Measurements from ENCODE around the gene HOXC6. TPM values are rescaled to one million over a fixed set of nuclear protein-coding genes. Genes with fewer than 3 reads are reported as not detected.

HOXC6 gene
- total and polyA plus RNA-seq, 2 of the 8 experiments (the other 6 are each of a cell fraction or from before 2014, with no cell fraction given): not detected

- ChIA-PET POLR2A (ENCODE audit: partially characterized antibody) (no interaction called here), CTCF (ENCODE audit: partially characterized antibody) (interaction anchor here (0.7 to 3.3 kb wide), 8 partner anchors 12 to 154 kb away, joined by 3 to 16 read pairs (median 6); partner anchors contain the start of genes HOXC4 and HOXC5)
- Histone ChIP-seq H3K23ac (ENCODE audit: insufficient read length) (no peak overlapping the region), H2BK5ac (ENCODE audit: low read depth, low read length) (no peak overlapping the region), H3K36me3 (ENCODE audit: control insufficient read depth in 2 of 4, insufficient read depth in 4 of 4, low read length in 3 of 4) (no peaks in the 10 kb centered on the region), H2AFZ (ENCODE audit: low read length) (no peak overlapping the region), H3K23me2 (ENCODE audit: low read depth, low read length) (no peaks in the 10 kb centered on the region; the same call in 1 of the 2 replicates), H3K14ac (ENCODE audit: insufficient read length) (no peak overlapping the region), H4K8ac (ENCODE audit: extremely low read depth, insufficient read depth, low read length) (no peak overlapping the region), H2BK15ac (ENCODE audit: low read length) (no peak overlapping the region), H4K91ac (replicated peaks; ENCODE audit: insufficient read length, low read length) (no peak overlapping the region), H3K18ac (ENCODE audit: extremely low read depth, low read length) (no peak overlapping the region), H3K79me1 (ENCODE audit: low read depth, low read length) (no peaks in the 10 kb centered on the region), H2BK20ac (ENCODE audit: low read length) (no peak overlapping the region), H3K27me3 (replicated peaks in 1 of 4; ENCODE audit: control insufficient read depth in 3 of 4, extremely low read depth in 1 of 4, insufficient read depth in 3 of 4, low read length in 3 of 4) (peaks cover 34 to 75% (median 59%) of the 10 kb centered on the region in 4 experiments), H3K9me3 (ENCODE audit: insufficient read depth in 2 of 2, low read depth in 1 of 2, low read length in 1 of 2) (no peaks in the 10 kb centered on the region), H2AK5ac (ENCODE audit: low read depth, low read length) (no peak overlapping the region), H4K20me1 (replicated peaks in 1 of 2; ENCODE audit: control insufficient read depth in 1 of 2, insufficient read depth in 2 of 2, low read length in 2 of 2) (no peaks in the 10 kb centered on the region), H2BK120ac (replicated peaks; ENCODE audit: low read depth, low read length) (no peak overlapping the region), H3K4me1 (replicated peaks in 1 of 4; ENCODE audit: control insufficient read depth in 3 of 4, insufficient read depth in 4 of 4, low read length in 3 of 4) (peaks cover 0 to 2% (median 0%) of the 10 kb centered on the region in 4 experiments; a peak in 2 of 7 replicates), H3K4ac (replicated peaks; ENCODE audit: insufficient read length, low read depth, low read length) (no peak overlapping the region), H3K56ac (replicated peaks; ENCODE audit: insufficient read length, low read depth, low read length) (no peak overlapping the region), H4K5ac (ENCODE audit: insufficient read length, low read depth, low read length) (no peak overlapping the region), H3K9ac (replicated peaks in 1 of 4; ENCODE audit: extremely low read depth in 1 of 4, low read depth in 3 of 4, low read length in 3 of 4) (no peak overlapping the region; a peak in 1 of 7 replicates), H3K4me3 (ENCODE audit: extremely low read depth in 1 of 4, insufficient read depth in 2 of 4, low read depth in 3 of 4, low read length in 4 of 4) (no peak overlapping the region), H3K79me2 (ENCODE audit: control insufficient read depth in 1 of 2, insufficient read depth in 2 of 2, low read length in 2 of 2) (no peaks in the 10 kb centered on the region), H3K27ac (ENCODE audit: low read depth, low read length) (no peak overlapping the region), H2BK12ac (ENCODE audit: low read depth, low read length) (no peak overlapping the region), H3K4me2 (ENCODE audit: insufficient read depth in 1 of 2, low read depth in 2 of 2, low read length in 2 of 2) (no peak overlapping the region)
- FAIRE-seq (no peak), DNase-seq (ENCODE audit: low read depth in 1 of 2, low spot score in 2 of 2) (no peak)
- TF ChIP-seq CHD2 (IDR thresholded peaks at IDR 0.05; ENCODE audit: low read length) (no peak), MAFK (IDR thresholded peaks at IDR 0.05; ENCODE audit: low read depth, low read length) (no peak), POLR2AphosphoS5 (IDR thresholded peaks at IDR 0.05; ENCODE audit: low read depth, low read length) (no peak), SP4 (IDR thresholded peaks at IDR 0.05; ENCODE audit: low read length) (no peak), TAF1 (IDR thresholded peaks at IDR 0.05; ENCODE audit: low read depth, low read length) (no peak), ZNF274 (IDR thresholded peaks at IDR 0.05; ENCODE audit: borderline replicate concordance, extremely low read depth, low read length) (no peak), RNF2 (IDR thresholded peaks at IDR 0.05; ENCODE audit: borderline replicate concordance, low read depth, low read length, missing control alignments, poor library complexity, severe bottlenecking) (no peak), RFX5 (IDR thresholded peaks at IDR 0.05; ENCODE audit: borderline replicate concordance, low read depth, low read length) (no peak), GABPA (IDR thresholded peaks at IDR 0.05; ENCODE audit: borderline replicate concordance, insufficient read depth, low read length) (no peak), RBBP5 (IDR thresholded peaks at IDR 0.05; ENCODE audit: borderline replicate concordance, low read depth, low read length) (no peak), POU5F1 (IDR thresholded peaks at IDR 0.05; ENCODE audit: low read depth, low read length) (no peak), SUZ12 (IDR thresholded peaks at IDR 0.05; ENCODE audit: low read length) (no peak), MAX (IDR thresholded peaks at IDR 0.05) (no peak), GTF2F1 (IDR thresholded peaks at IDR 0.05; ENCODE audit: borderline replicate concordance, low read depth, low read length) (no peak), E2F6 (IDR thresholded peaks at IDR 0.05) (no peak)
Observed at GRCh38 chr12:54065677-54066076, 37.4 kb downstream of the HOXC6 start.

Measured in H1 (cell line).